K562 treated with DMSO at 1 percent for 24 hours (cell line): ENCODE results near the gene TPMT. TPM values are rescaled to one million over a fixed set of nuclear protein-coding genes. Genes with fewer than 3 reads are reported as not detected.

Experiments used
- total RNA-seq: library from RNA; unstranded; fragments of 300-600 nt; gene quantifications from 2 replicates; pipeline ENCODE4 v1.2.3, GENCODE V29; 2022; ENCODE audit warnings: low read depth; ENCODE audit not compliant: insufficient read depth

Gene TPMT
- total RNA-seq, result 16.7 and 20.5 TPM in 2 replicates

DNA sequence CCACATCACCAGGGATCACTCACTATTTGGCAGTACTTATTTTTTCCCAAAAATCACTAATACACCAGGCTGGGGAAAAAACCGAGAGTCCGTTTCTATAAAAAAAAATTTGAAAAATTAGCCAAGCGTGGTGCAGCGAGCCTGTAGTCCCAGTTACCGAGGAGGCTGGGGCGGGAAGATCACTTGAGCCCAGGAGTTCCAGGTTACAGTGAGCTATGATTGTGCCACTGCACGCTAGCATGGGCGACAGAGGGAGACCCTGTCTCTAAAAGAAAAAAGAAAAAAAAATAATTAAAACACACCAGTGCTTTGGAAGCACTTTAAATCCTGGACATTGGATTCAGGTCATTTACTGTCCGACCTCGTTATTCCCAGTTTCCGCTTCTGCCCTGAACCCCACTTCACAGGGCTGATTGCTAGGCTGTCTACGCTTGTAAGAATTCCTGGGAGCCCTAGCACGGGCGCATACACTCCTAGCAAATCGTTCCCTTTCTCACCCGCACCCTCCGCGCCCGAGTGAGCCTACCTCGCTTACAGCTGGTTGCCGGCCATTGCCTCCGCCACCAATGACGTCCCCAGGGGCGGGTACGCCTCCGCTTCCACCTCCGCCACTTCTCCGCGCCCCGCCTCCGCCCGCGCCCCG lies at the start of gene TPMT:
TSS of gene TPMT (minus strand) at position 571 of the 643 bp plus-strand sequence. CDS start 5,950 bp downstream, outside the sequence.

DNA sequence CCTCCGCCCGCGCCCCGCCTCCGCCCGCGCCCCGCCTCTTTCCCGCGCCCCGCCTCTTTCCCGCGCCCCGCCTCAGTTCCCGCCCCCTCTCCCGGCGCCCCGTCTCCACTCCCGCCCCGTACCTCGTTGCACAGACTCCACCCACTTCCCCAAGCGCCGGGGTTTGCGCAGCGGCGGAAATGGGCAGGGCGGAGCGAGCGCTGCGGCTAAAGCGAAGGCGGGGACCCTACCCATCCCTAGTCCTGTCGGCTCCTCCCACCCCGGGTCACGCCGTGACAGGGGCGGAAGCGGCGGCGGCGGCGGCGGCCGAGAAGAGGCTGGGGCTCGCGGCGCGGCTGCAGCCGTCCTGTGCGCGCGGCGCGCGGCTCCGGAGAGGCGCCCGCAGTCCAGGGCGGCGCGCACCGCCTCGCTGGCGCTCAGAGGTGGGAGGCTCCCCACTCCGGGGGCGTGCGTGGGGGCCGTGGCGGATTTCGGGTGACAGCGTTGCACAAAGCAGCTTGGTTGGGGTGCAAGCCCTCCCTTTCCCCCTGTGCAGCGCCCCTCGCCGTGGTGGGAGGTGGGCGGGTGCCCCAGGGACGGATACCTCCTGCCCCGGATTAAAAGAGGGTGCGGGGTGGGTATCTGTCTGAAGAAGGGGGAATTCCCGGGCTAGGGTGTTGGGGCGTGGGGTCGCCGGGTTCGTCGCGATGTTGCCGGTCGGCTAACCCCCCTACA lies 430 bp upstream of the TPMT start, which contains the start of gene KDM1B:
TSS of gene KDM1B (plus strand) at position 273 of the 714 bp plus-strand sequence. CDS start 4,474 bp downstream, outside the sequence.

DNA sequence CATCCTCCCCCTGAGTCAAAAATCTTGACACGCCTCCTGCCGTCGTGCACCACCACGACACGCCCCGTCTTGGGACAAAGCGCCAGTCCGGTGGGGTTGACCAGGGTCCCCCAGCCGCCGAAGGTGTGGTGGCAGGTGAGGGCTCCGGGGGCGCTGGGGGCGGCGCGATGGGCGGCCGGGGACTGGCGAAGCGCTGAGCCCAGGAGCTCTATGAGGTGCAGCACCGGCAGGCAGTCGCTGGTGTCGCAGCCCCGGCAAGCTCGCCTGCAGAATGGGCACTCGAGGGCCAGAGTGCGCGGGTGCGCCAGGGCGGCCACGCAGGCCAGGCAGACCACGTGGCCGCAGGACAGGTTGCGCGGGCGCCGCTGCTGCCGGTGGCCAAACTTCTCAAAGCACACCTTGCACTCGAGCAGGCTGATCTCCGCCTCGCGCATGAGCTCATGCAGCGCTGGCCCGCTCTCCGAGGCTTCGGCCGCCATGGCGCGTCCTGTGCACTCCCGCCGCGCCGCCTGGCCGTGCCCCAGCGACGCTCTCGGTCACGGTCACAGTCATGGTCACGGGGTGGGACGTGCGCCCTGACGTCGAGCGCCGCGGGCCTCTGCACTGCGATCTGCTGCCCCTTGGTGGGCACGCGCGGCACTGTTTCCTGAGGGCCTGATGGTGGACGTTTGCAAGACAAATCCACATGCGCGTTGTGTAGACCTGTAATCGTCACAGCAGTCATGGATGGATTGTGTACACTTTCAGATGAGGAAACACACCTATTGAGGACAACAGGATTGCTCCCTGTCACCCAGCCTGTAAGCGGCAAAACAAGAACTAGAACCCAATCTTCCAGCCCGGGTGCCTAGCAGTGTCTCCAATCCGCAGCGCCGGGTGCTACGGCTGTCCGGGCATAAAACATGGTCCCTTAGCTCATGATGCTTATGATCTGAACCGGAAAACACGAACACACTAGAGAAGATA lies 32.5 kb downstream of the TPMT start, which contains the start of gene NHLRC1:
TSS of gene NHLRC1 (minus strand) at position 550 of the 966 bp plus-strand sequence. CDS start at position 479, 71 bp downstream.

Other genes starting within 250 kb of the TPMT start
- 25.2 and 25.7 TPM in 2 replicates for gene KIF13A, start 167.4 kb downstream of the TPMT start, total RNA-seq
- not detected in 2 replicates for gene NHLRC1, start 32.4 kb downstream of the TPMT start, total RNA-seq
- 31.0 and 38.2 TPM in 2 replicates for gene KDM1B, start 345 bp upstream of the TPMT start, total RNA-seq
- gene DEK, start 109.5 kb upstream of the TPMT start, total RNA-seq, result 71.9 and 88.4 TPM in 2 replicates
- gene RNF144B, start 232.3 kb upstream of the TPMT start, total RNA-seq, result 0.08 and 0.19 TPM in 2 replicates